COR-L47 (cell line): ENCODE measurements around the gene DEPDC4.
"Not testable (repeated sequence)": the region's sequence is repeated elsewhere in the genome, so short reads cannot be mapped to it uniquely, and the experiment has no call there.

Experiments used
- DNase-seq: peaks from one replicate; lab custom pipeline; 2025; lab: John Stamatoyannopoulos, UW

Gene DEPDC4

DNA sequence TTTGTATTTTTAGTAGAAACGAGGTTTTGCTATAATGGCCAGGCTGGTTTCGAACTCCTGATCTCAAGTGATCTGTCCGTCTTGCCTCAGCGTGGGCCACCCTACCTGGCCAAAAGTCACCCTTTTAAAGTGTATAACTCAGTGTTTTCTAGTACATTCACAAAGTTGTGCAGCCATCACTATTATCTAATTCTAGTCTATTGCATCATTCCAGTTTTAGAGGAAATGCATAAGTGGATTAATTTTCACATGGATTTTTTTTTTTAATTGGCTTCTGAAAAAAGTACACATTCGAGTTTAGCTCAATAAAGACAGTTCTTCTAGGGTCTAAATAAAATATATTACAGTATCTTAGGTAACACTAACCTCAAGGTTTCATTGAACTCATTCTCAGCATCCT, 3.7 kb downstream of the DEPDC4 start:
- DNase-seq = no peak

DNA sequence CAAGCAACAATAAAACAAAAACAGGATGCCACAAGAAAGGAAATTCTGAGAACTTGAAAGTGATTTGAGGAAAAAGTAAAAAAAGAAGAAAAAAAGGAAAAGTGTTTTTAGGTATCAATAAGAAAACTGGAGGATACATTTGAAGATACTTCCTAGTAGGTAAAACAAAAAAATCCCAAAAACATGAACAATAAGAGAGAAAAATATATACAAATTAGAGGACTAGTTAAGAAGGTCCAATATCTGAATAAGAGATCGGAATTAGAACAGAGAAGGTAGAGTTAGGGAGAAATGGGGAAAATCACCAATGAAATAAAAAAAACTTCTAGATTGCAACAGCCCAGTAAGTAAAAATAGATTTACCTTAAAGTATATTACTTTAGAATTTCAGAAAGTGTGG, 8.8 kb downstream of the DEPDC4 start:
- no peak for DNase-seq

DNA sequence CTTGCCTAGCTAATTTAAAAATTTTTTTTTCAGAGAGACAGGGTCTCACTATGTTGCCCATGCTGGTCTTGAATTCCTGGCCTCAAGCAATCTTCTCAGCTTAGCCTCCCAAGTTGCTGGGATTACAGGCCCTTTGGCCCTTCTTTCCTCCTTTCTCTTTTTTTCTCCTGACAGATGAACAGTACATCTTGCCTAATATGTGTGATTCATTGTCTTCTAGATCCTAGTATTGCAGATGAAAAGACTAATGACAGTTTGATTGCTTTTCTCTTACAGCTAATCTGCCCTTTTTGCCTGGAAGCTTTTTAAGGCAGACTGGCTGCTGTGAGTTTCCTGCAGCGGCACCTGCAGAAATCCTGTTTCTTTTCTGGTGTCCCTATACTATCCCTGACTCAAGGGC, 12.0 kb downstream of the DEPDC4 start:
- DNase-seq = no peak

DNA sequence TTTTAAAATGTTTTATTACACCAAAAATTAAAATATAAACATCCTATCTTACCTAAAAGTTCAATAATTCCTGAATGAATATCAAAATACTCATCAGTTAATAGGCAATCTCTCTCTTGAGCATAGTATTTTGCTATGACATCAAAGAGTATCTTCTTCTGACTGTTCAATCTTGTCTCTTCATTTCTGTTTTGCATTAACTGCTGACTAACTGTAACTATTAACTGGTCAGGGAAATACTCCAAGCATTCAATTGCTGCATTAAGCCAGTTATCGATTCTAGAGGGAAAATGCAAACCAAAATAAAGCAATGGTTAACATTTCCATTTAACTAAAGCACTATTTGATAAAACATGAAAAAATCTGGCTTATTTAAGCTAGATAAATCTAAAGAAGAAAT, 13.4 kb downstream of the DEPDC4 start:
- no peak for DNase-seq

DNA sequence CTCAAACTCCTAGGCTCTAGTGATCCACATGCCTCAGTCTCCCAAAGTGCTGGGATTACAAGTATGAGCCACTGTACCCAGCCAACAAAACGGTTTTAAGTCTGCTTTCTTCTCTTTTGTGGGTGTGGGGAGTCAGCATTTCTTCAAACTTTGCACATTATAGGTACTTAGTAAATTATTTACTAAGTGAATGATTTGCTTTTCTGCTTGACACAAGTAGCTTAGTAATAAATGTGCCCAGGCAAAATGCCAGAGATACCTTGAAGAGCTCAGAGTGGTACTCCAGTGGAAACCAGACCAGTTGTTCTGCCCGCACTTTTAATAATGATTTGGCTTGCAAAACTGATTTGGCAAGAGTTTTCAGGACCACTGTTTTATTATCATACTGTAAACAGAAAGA, 15.0 kb downstream of the DEPDC4 start:
- no peak for DNase-seq

DNA sequence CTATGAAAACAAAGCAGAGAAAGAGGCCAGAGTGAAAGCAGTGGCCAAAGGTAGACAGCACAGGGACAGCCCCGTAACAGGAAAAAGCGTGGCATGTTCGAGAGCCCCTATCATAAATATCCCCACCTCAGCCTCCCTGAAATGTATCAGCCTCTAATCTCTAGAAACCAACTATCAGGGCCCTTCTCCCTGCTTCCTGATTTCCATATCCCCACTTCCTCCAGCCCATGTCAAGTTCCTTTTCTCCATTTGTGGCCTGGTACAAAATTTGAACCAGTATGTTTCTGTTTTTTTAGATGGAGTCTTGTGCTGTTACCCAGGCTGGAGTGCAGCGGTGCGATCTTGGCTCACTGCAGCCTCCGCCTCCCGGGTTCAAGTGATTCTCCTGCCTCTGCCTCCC, 16.9 kb downstream of the DEPDC4 start:
- no peak for DNase-seq

DNA sequence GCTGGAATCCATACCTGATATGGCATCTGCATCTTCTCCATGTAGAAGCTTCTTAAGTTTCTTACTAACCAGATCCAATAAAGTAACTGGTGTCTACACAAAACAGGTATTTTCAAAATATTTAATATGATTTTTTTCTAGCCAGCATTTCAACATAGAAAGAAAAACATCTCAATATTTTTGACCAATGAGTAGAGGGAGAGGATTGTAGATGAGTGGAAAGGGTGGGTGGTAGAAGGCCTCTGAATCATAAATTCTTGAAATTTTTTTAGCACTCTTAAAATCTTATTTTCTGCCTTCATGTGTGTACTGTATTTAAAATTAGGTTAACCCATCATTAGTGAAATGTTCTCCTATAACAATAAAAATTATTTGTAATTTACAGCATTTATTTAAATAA, 18.0 kb downstream of the DEPDC4 start:
- DNase-seq = no peak

DNA sequence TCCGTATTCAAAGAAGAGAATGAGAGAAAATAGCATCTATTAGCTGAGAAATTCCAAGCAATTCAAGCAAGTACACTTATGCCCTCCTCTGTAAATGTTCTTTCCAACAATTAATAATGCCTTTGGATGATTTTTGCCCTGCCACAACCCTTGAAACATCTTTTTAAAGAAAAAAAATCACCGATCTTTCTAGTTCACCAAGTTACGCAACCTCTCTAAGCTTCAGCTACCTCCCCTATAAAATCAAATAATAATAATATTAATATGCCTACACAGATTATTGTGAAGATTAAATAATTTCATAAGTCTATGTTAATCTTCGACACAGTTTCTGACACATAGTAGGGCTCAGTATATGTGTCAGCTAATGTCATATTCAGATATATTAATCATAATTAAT, 19.1 kb downstream of the DEPDC4 start:
- no peak for DNase-seq

DNA sequence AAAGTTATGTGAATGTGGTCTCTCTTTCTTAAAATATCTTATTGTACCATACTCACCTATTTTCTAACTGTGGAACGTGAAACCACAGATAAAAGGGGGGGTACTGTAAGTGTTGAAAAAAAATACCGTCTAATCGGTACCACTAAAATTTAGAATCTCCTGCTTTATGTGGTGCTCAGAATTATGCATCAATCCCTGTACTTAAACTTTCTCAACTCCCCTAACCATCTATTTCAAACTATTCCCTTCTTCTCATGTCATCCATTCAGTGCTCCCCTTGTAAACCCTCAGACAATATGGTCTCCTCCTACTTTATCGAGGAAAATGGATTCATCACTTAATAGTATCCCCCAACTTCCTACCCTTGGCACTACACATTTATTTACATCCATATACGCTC, 23.7 kb downstream of the DEPDC4 start:
- DNase-seq = no peak

DNA sequence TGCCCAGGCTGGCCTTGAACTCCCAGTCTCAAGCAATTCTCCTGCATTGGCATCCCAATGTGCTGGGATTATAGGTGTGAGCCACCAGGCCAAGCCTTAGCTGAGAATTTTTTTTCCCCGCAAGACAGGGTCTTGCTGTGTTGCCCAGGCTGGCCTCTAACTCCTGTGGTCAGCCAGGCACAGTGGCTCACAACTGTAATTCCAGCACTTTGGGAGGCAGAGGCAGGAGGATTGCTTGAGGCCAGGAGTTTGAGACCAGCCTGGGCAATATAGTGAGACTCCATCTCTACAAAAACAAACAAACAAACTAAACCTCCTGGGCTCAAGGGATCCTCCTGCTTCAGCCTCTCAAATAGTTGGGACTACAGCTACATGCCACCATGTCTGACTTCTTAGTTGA, 27.3 kb downstream of the DEPDC4 start:
- no peak for DNase-seq

DNA sequence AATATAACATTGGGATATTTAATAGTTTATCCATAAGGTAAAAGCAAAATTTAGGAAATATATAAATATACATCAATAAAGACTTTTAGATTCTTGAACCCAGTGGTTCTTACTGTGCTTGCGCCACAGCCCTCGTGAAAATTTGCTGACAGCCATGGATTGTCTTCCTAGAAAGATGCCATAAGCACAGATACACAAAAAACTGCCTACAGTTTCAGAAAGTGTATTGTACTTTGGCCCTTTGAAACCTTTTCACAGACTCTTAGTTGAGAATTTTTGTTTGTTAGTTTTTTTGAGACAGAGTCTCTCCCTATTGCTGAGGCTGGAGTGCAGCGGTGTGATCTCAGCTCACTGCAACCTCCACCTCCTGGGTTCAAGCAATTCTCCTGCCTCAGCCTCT, 28.1 kb downstream of the DEPDC4 start:
- no peak for DNase-seq

DNA sequence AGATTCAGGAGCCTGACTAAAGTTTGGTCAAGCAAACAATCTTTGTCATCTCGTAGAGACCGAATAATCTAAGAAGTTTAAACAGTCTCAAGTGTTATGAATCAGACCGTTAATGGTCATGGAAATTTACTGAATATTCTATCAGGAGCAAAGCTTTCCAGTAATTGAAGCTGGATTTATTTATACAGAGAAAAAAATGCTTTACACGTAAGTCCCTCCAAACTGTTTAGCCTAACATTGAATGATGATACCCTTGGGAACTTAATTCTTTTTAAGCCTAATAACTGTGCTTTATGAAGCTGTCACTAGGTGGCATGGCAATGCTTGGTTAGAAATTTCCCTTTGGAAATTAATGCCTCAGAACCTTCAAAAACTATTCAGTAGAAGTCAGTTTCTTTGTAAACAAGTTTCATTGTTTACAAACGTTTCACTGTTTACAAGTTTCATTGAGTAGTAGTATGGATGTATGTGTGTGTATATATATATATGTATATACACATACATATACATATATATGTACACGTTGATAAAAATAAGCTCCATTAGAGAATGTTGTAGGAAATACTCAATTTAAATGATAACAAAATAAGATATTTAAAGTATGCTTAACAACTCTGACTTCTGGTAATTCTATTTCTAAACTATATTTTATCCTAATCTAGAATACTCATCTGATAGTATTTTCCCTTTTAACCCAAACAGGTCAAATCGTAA, 32.1 kb downstream of the DEPDC4 start:
- peak; percentile 45 for DNase-seq

DNA sequence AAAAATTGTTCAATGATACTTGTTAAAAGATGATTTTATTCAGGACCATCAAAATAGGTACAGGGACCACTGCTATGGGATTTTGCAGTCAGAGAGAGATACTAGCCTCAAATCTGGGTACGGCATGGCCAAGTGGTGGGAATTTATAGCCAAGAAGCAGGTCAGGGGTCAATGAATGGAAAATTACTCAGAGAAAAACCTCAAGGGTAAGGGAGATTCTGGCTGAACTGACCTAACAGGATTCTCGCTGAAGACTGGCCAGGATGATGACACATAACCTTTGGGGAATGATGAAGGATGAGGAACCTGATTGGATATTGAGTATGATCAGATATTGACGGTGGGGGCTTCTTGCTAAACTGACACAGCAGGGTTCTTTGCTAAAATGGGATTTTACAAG, 32.7 kb downstream of the DEPDC4 start:
- DNase-seq = no peak

DNA sequence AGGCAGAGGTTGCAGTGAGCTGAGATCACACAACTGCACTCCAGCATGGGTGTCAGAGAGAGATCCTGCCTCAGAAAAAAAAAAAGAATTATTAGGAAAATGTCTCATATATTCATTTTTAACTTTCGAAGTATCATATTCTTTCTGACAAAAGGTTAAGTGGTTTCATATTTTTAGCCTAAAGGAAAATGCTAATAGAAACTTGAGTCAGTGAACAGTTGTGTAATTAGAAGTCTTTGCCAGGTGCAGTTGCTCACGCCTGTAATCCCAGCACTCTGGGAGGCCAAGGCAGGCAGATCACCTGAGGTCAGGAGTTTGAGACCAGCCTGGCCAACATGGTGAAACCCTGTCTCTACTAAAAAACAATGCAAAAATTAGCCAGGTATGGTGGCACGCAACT, 35.0 kb downstream of the DEPDC4 start:
- DNase-seq = not testable (repeated sequence)

DNA sequence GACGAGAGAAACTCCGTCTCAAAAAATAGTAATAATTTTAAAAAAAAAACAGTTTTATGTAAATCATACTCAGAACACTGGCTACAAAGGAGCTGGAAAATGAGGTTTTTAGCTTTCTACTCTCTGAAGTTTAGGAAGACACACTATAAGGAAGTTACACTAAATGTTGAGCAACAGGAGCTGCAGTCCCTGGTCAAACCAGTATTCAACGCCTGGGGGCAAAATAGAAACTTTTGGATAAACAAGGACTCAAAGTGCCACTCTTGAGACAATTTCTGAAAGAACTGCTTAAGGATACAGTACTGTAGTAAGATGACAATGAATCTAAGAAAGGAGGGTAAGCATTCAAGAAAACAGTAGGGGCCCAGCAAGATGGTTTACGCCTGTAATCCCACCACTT, 37.0 kb downstream of the DEPDC4 start:
- DNase-seq = no peak

DNA sequence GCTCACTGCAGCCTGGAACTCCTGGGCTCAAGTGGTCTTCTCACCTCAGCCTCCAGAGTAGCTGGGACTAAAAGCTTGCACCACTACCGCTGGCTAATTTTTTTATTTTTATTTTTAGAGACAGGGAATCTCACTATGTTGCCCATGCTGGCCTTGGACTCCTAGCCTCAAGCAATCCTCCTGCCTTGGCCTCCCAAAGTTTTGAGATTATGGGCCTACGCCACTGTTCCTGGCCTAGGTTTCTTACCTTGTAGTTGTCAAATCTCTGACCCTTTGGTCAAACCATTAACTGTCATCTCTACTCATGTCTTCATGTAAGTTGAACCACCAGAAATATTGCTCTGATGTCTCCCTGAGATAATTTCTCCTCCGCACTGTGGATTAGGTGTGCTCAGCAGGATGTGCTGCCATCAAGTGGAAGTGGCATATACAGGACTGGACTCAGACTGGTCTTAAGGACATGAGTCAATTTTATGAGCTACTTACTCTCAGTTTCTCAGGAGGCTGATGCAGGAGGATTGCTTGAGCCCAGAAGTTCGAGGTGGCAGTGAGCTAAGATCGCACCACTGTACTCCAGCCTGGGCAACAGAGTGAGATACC, 37.7 kb downstream of the DEPDC4 start:
- peak; percentile 8 for DNase-seq

DNA sequence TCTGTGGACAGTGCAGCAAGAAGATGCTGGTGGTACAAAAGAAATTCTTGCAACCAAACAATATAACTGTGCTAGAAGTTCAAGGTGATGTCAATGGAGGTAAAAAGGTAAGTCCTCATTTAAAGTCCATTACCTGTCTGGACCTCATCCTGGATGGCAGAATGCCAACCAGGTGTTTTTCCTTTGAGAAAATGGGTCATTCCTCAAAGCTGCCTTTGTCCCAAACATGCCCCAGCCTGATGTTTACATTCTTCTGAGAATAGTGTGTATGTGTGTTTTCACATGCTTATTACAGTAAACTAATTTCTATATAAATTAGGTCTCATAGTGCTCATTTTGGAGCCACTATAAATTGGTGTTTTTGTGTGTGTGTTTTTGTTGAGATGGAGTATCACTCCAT, 41.4 kb downstream of the DEPDC4 start:
- DNase-seq = no peak

DNA sequence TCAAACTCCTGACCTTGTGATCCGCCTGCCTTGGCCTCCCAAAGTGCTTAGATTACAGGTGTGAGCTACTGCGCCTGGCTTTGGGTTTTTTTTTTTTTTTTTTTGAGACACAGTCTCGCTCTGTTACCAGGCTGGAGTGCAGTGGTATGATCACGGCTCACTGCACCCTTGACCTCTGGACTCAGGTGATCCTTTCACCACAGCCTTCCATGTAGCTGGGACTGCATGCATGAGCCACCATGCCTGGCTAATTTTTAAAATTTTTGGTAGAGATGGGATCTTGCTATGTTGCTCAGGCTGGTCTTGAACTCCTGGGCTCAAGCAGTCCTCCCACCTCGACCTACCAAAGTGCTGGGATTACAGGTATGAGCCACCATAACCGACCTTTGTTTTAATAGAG, 44.7 kb downstream of the DEPDC4 start:
- DNase-seq = not testable (repeated sequence)

DNA sequence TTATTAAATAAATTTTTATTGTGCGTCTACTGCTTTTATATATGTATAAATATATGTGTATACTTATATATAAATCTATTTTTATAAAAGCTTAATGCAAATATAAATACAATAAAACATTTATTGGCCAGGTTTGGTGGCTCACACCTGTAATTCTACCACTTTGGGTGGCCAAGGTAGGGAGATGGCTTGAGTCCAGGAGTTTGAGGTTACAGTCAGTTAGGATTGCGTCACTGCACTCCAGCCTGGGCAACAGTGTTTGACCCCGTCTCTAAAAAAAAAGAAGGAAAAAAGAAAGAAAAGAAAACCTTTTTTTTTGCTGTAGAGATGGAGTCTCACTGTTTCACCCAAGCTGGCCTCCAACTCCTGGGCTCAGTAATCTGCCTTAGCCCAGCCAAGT, 45.4 kb downstream of the DEPDC4 start:
- DNase-seq = no peak

DNA sequence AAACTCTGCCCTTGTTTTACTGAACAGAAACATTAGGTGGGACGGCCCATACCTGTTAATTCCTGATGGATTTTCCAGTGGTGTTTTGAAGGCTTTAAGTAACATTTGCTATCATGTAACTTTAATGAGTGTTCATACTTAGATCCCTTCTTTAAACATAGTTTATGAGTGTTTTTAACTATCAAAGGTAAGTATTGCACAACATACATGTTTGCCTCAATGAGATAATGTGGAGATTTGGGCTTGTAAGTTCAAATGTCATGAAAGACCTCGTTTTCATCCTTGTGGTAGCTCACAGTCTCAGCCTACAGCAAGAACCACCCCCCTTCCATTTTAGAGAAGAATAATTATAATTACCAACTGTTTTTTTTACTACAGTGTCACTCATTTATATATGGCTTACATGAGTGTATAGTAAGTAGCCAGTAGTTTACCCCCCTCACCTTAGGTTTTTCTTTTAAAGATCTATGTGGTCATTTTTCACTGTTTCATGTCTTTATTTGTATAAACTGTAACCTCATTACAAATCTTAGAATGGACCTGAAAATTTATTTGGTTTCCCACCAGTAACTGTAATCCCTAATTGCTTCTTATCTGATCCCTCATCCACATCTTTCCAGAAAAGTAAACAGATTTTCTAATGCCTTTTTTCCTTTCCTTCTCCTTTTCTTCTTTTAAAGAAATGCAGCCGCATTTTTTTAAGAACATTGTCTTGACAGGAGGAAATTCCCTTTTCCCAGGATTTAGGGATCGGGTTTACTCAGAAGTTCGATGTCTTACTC, 47.4 kb downstream of the DEPDC4 start:
- no peak for DNase-seq

DNA sequence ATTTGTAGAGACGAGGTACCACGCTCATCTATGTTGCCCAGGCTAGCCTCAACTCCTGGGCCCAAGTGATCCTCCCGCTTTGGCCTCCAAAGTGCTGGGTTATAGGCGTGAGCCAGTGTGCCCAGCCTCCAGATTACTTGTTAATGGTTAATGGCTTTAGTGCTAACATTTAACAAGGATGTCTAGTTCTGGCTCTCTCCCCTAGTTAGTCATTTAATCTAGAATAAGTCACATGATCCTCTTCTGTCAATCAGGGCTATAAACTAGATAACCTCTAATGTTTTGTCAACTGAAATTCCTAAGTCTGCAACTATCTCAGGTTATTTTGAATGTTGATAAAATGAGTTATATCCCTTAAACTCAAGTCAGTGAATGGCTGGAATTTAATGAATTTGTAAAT, 50.5 kb downstream of the DEPDC4 start:
- no peak for DNase-seq

DNA sequence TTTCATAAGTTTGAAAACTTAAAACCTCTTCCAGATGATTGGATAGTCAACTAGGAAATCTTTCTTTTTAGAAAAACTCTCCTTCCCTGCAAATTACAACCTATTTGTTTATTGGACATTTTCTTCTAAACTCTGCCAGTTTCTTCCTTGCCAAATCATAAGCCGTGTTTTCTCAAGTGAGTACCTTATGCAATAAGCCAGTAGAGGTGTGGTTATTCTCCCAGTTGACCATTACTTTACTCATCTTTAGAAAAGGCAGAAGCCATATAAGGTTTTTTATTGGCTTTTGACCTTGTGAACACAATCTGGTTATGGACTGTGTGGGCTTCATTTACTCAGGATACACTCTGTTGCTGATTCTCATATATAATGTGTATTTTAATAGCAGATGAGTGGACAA, 51.7 kb downstream of the DEPDC4 start:
- DNase-seq = no peak

DNA sequence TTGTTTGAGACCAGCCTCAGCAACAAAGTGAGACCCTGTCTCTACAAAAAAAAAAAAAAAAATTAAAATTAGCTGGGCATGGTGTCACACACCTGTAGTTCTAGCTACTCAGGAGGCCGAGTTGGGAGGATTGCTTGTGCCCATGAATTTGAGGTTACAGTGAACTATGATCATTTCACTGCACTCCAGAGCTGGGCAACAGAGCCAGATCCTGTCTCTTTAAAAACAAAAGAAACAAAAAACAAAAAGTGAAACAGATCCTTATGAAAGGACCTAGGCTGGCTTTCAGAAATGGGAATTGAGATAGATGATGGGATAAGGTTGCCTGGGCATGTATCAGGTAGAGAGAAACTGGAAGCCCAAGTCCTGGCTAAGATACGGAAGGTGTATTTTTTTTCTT, 52.4 kb downstream of the DEPDC4 start:
- DNase-seq = no peak
